Sigmoid colon (tissue), 4 donors: ENCODE data around the gene TSSK2.
"Not testable (repeated sequence)": the region's sequence is repeated elsewhere in the genome, so short reads cannot be mapped to it uniquely, and the experiment has no call there.

Experiments used
- CTCF ChIP-seq, 4 experiments: fragments of 450-650 bp in 3 of 4; fragments of 200-600 bp in 1 of 4; IDR thresholded peaks; one replicate each; pipeline ENCODE4 v1.5.1; 2016 to 2019; ENCODE audit warnings: antibody characterized with exemption in 4 of 4, mild to moderate bottlenecking in 3 of 4, moderate library complexity in 2 of 4
- EP300 ChIP-seq, 4 donors: sonication (generic); formaldehyde crosslinking; IDR thresholded peaks; one replicate each; pipeline ENCODE4 v1.6.1; 2017; ENCODE audit warnings: antibody characterized with exemption in 4 of 4
- POLR2A ChIP-seq, 2 donors: fragments of 450-650 bp; IDR thresholded peaks; one replicate each; pipeline ENCODE4 v1.6.1; 2016; ENCODE audit warnings: antibody characterized with exemption in 2 of 2, mild to moderate bottlenecking in 2 of 2, moderate library complexity in 2 of 2
- POLR2AphosphoS5 ChIP-seq, 4 donors: sonication (generic); formaldehyde crosslinking; IDR thresholded peaks; one replicate each; pipeline ENCODE4 v1.6.1; 2017; ENCODE audit warnings: antibody characterized with exemption in 4 of 4

GRCh38 chr22:19156109-19156508 is 25.0 kb downstream of the TSSK2 start:
- TF ChIP-seq POLR2AphosphoS5, CTCF, POLR2A, EP300 (IDR thresholded peaks at IDR 0.05): not testable (repeated sequence)
